Measurements from ENCODE around the gene BRPF3.
A peak's percentile ranks its signal among the peaks of the same experiment; 100 is the strongest.
"Not testable (repeated sequence)": the region's sequence is repeated elsewhere in the genome, so short reads cannot be mapped to it uniquely, and the experiment has no call there.

Gene BRPF3

GRCh38 chr6:36200998-36201596 lies 4.6 kb downstream of the BRPF3 start:
- DNase-seq, result no peak

- DNase-seq, result no peak
These were observed 5.1 kb downstream of the BRPF3 start for GRCh38 chr6:36201612-36202011.

GRCh38 chr6:36202101-36202500 lies 5.6 kb downstream of the BRPF3 start:
- no peak for DNase-seq

GRCh38 chr6:36204068-36204753 lies 7.7 kb downstream of the BRPF3 start:
- peak; percentile 57 for DNase-seq

- no peak for DNase-seq
These were observed 10.6 kb downstream of the BRPF3 start for GRCh38 chr6:36207155-36207554.

GRCh38 chr6:36209606-36210005 lies 13.1 kb downstream of the BRPF3 start:
- no peak for DNase-seq

GRCh38 chr6:36210182-36210581 lies 13.6 kb downstream of the BRPF3 start:
- no peak for DNase-seq

GRCh38 chr6:36210886-36211595 lies 14.5 kb downstream of the BRPF3 start:
- DNase-seq, result no peak

- DNase-seq, result no peak
These were observed 20.0 kb downstream of the BRPF3 start for GRCh38 chr6:36216559-36216958.

GRCh38 chr6:36217188-36217587 lies 20.6 kb downstream of the BRPF3 start:
- no peak for DNase-seq

- no peak for DNase-seq
These were observed 21.4 kb downstream of the BRPF3 start for GRCh38 chr6:36217946-36218345.

- not testable (repeated sequence) for DNase-seq
These were observed 22.0 kb downstream of the BRPF3 start for GRCh38 chr6:36218516-36218915.

- DNase-seq, result no peak
These were observed 22.5 kb downstream of the BRPF3 start for GRCh38 chr6:36219081-36219480.

- no peak for DNase-seq
These were observed 23.7 kb downstream of the BRPF3 start for GRCh38 chr6:36220226-36220625.

- no peak for DNase-seq
These were observed 25.1 kb downstream of the BRPF3 start for GRCh38 chr6:36221674-36222073.

- DNase-seq, result no peak
These were observed 26.4 kb downstream of the BRPF3 start for GRCh38 chr6:36222924-36223323.

GRCh38 chr6:36223706-36224105 lies 27.2 kb downstream of the BRPF3 start:
- DNase-seq, result no peak

GRCh38 chr6:36224918-36225461 lies 28.4 kb downstream of the BRPF3 start:
- no peak for DNase-seq

- DNase-seq, result no peak
These were observed 30.0 kb downstream of the BRPF3 start for GRCh38 chr6:36226438-36227047.

GRCh38 chr6:36227379-36228228 lies 31.1 kb downstream of the BRPF3 start:
- no peak for DNase-seq

GRCh38 chr6:36229223-36229622 lies 32.7 kb downstream of the BRPF3 start:
- DNase-seq, result no peak

GRCh38 chr6:36230371-36230770 lies 33.8 kb downstream of the BRPF3 start:
- DNase-seq, result no peak

GRCh38 chr6:36232172-36232571 lies 35.6 kb downstream of the BRPF3 start:
- no peak for DNase-seq
